ENCODE data around the gene KCNQ1OT1.

- no peak for TF ChIP-seq EZH2phosphoT487 (IDR thresholded peaks at IDR 0.05; ENCODE audit: low read length)
- TF ChIP-seq EZH2 (optimal IDR thresholded peaks at IDR 0.05; ENCODE audit: low read depth, low read length): no peak
Measured at GRCh38 chr11:2584812-2585565, 114.8 kb downstream of the KCNQ1OT1 start.
